Frontal cortex (tissue), 1 donor: Measurements from ENCODE around the gene CYS1. TPM values are rescaled to one million over a fixed set of nuclear protein-coding genes. Genes with fewer than 3 reads are reported as not detected.

Source experiments
- small RNA-seq: library from RNA; depleted of rRNA; stranded (forward); fragments of <200 nt; gene quantifications from one replicate; pipeline ENCODE3, GENCODE V24; 2014
- total RNA-seq: library from RNA; depleted of rRNA; stranded (reverse); fragments of >200 nt; gene quantifications from one replicate; pipeline ENCODE4 v1.2.3, GENCODE V29; 2014

The CYS1 gene
- total RNA-seq, 1 donor from 2014 or later = 0.82 TPM

Small RNAs within 50 kb of the gene (small RNA-seq; reads per million reads assigned to genes)
- not detected for gene RF00568

Other genes with a start within 250 kb of the CYS1 start
- 43.2 TPM for gene TAF1B, start 236.9 kb downstream of the CYS1 start, total RNA-seq
- gene GRHL1, start 128.7 kb downstream of the CYS1 start, total RNA-seq = 4.9 TPM
- gene KLF11, start 36.9 kb downstream of the CYS1 start, total RNA-seq = 13.0 TPM
- 4.1 TPM for gene RRM2, start 42.3 kb upstream of the CYS1 start, total RNA-seq
- gene HPCAL1, start 222.5 kb upstream of the CYS1 start, total RNA-seq = 26.5 TPM